ENCODE measurements around the gene NCAPG2. TPM values are rescaled to one million over a fixed set of nuclear protein-coding genes. Genes with fewer than 3 reads are reported as not detected.

Gene NCAPG2
- total RNA-seq, 1 experiment from 2014 or later: 36.5 TPM

DNA sequence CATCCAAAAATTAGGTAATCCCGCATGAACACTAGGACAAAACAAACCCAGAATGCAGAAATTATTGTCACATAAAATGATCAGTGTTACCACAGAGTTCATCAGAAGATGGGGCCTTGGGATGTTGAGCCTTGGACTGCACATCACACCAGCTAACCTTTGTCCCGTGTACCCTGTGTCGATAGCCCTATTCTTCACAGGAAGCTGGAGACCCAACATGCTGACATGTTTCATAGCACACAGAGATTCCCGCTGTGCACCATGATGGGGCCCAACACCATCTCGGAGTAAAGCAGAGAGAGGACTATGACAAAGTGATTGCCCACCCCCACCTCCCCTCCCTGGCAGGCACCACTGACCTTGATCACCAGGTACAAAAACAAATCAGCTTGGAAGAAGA lies 121.5 kb downstream of the NCAPG2 start:
- DNase-seq (ENCODE audit: extremely low read depth, low read depth): no peak

DNA sequence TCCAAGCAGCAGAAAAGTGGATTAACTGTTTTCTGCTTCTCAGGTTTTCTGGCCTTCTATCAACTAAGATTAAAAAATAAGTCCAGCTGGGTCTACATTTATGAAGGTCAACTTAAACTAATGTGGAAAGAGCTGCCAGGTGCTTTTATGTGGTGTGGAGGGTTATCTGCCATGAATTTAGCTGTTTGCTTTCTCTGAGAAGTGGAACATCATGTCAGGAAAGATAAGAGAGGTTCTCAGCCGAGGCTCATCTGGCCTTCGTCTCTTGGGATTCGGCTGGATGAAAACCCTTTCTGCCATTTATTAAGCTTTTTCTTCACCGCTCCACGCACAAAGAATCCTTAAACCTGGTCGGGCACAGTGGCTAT lies 122.5 kb downstream of the NCAPG2 start:
- DNase-seq (ENCODE audit: extremely low read depth, low read depth): no peak

DNA sequence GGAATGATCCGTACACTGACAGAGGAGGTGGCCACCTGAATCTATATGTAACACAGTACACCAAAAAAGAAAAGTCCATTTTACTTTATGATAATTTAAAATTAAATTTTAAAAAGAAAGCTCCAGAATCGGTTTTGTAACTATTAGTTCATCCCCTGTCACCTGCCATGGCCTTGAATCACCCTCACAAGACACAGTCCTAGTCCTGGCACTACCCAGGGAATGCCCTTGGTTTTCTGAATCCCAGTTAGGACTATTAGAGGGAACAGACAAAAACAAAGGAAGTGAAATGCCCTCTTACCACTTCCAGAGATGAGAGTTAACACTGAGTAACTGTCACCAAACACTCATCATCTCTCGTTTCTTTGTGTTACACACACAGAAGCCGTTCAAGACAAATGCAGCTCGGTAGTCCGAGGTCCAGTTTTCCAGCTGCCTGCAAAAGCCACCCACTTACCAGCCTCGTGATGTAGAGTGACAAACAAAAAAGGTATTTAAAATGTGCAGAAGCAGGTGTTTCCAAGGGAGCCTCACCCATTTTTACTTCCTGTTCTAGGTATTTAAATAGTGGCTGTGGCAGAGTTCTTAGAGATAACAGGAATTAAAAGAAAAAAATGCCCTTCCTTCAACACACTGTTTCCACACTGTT lies 123.0 kb downstream of the NCAPG2 start:
- no peak for DNase-seq (ENCODE audit: extremely low read depth, low read depth)

Small RNAs within 50 kb of the gene (small RNA-seq; reads per million reads assigned to genes)
- gene MIR5707 (0 reads per million in 2 experiments), gene THAP5P1 (0 reads per million in 2 experiments)

Other genes with a start within 250 kb of the NCAPG2 start
- gene PTPRN2, start 117.0 kb downstream of the NCAPG2 start, total RNA-seq (2014; rRNA removed; shearing (Covaris generic)): 2.9 and 3.5 TPM in 2 replicates
- 124 and 126 TPM in 2 replicates for gene ESYT2, start 124.7 kb upstream of the NCAPG2 start, total RNA-seq (2014; rRNA removed; shearing (Covaris generic))
- 6.1 and 6.7 TPM in 2 replicates for gene DYNC2I1, start 151.8 kb upstream of the NCAPG2 start, total RNA-seq (2014; rRNA removed; shearing (Covaris generic))

Data from NCI-H460 (cell line).